Left colon (tissue), 2 donors: ENCODE data around the gene ERBB4. TPM values are rescaled to one million over a fixed set of nuclear protein-coding genes. Genes with fewer than 3 reads are reported as not detected.
"Not testable (repeated sequence)": the region's sequence is repeated elsewhere in the genome, so short reads cannot be mapped to it uniquely, and the experiment has no call there.

Experiments
- ATAC-seq: fragments of 200-7000 bp; cut with Tn5 transposase; one replicate; pipeline ENCODE4 v1.9.1; 2020; ENCODE audit warnings: mild to moderate bottlenecking, moderate library complexity
- DNase-seq, 2 donors: peaks; one replicate each; pipeline ENCODE4 v3.0.0-alpha.2; 2020
- intact Hi-C, 2 donors: fragments of 100-400 bp; cut with DNase I in 1 of 2; cut with micrococcal nuclease in 1 of 2; formaldehyde crosslinking; loops; one replicate each; pipeline versions ENCODE4 v1.11.2 to v1.14.0; 2022; cut with DNase I, micrococcal nuclease
- total RNA-seq, 2 donors: library from RNA; stranded (reverse); fragmentation: NEBNext Ultra II Directional; extraction: Animal tissue kit (Norgen Biotek cat#: 25700); gene quantifications; one replicate each; pipeline ENCODE4 v1.2.1, GENCODE V29; 2021
- donor health status: DM: no; HTN: no; CAD: no.
- donor health status: DM: yes; HTN: yes; CAD: no.

The ERBB4 gene
- total RNA-seq, 2 donors from 2014 or later = 0.18 to 0.70 TPM

- intact Hi-C loops = no loop called here
- DNase-seq (no peak), ATAC-seq (no peak)
Observed at GRCh38 chr2:212530991-212531390, 7.6 kb downstream of the ERBB4 start.

GRCh38 chr2:212530373-212530772 lies 8.2 kb downstream of the ERBB4 start:
- ATAC-seq (no peak), DNase-seq (no peak)
- intact Hi-C loops = no loop called here

DNA sequence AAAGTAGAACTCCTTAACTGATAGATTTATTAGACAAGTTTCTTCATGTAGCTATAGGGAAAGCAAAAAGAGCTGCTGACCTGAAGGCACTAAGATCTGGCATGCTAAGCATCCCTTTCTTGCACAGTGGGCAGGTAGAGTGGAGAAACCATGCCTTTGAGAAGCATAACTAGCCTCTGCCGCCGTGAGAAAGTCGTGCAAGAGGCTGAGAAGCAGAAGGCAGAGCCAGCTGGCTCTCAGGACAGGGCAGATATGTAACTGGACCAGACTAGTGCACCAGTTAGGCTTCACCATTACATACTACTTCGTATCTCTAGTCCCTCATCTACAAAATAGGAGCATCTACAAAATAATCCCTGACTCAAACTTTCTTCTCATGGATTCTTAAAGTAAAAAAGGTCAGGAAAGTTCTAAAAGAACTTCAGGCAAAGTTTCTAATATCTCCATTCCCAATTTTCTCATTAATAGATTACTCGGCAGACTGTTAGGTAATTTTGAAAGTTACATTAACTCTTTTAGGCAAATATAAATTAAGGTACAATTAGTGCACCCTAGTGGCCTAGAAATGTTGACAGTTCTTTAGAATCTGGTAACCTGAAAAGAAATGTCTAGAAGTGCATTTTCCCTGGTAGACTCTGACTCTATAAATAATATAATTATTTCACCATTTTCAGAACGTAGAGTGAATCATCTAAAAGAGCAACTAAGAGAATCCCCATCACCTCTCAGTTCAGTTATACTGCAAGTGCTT lies 10.3 kb downstream of the ERBB4 start:
- intact Hi-C loops = no loop called here
- DNase-seq (no peak), ATAC-seq (no peak)

DNA sequence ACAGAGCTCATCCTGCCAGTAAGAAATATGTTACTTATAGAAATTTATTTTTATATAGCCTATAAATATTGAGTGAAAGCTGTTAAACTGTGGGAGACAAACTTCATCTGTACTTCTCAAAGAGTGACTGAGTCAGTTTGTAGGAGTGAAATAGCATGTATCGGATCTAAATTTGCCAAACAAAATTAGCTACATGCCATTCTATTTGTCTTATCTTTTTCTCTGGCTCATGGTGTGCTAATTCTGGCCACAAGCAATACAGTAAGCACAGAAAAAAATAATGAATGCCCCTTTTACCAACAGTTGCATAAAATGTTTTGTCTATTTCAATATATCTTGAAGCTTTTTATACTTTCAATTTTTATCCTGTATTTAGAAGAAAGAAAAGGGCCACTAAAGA lies 12.5 kb downstream of the ERBB4 start:
- DNase-seq (no peak), ATAC-seq (no peak)
- intact Hi-C loops = no loop called here

- ATAC-seq (no peak), DNase-seq (no peak)
- intact Hi-C loops = no loop called here
Observed at GRCh38 chr2:212523756-212524155, 14.8 kb downstream of the ERBB4 start.

DNA sequence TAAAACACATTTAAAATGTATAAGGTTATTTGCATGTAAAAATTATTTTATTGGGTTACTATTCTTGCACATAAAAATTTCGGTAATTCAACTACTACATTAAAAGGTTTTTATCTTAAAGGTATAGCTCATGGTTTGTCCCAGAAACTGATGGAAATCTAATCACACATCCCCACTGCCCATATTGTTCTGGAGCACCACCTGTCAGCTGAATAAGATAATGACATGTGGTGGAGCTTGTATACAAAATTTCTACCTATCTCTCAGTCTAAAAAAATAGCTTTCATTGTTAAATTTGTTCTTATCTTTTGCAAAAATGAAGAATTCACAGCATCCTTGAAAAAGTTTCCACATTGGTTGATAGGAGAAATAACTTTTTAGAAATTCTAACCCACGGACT lies 18.3 kb downstream of the ERBB4 start:
- ATAC-seq (no peak), DNase-seq (no peak)
- intact Hi-C loops = no loop called here

DNA sequence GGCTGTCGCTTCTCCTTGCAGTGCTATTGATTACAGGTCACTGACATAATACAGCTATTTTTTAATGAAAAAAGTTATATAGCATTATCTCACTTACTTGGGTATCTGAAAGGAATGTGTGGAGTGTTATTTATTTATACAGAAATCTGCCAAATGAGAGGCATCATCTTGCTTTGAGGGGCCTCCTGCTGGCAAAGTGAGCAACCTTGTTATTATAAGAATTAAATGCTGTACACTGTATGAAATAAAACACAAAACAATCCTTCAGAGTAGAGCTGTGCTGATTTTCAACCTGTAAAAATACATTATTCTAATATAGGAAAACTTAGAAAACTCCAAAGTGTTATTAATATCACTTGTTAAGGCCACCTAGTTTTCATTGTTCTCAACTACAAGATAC lies 20.9 kb downstream of the ERBB4 start:
- intact Hi-C loops = no loop called here
- DNase-seq (no peak), ATAC-seq (no peak)

GRCh38 chr2:212505586-212505985 lies 33.0 kb downstream of the ERBB4 start:
- intact Hi-C loops = no loop called here
- DNase-seq (no peak), ATAC-seq (no peak)

DNA sequence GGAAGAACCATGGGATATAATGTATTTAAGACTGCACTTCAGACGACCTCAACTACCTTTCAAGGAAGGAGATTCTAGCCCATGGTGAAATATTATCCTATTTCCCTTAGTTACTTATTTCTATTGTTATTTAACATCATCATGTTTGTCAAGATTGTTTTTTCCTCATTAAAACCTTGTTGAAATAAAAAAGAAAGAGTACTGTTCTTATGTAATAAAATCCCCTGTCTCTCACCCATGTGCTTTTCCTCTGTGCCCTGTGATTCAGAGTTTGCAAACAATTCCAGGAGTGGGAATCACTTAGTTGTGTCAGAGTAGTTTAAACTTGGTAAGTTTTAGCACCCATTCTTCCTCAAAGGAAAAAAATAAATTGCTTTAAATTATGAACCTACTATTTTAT lies 43.6 kb downstream of the ERBB4 start:
- ATAC-seq (no peak), DNase-seq (no peak)
- intact Hi-C loops = no loop called here

- ATAC-seq = no peak
- intact Hi-C loops = no loop called here
- DNase-seq = no peak
Observed at GRCh38 chr2:212494418-212495020, 44.1 kb downstream of the ERBB4 start.

DNA sequence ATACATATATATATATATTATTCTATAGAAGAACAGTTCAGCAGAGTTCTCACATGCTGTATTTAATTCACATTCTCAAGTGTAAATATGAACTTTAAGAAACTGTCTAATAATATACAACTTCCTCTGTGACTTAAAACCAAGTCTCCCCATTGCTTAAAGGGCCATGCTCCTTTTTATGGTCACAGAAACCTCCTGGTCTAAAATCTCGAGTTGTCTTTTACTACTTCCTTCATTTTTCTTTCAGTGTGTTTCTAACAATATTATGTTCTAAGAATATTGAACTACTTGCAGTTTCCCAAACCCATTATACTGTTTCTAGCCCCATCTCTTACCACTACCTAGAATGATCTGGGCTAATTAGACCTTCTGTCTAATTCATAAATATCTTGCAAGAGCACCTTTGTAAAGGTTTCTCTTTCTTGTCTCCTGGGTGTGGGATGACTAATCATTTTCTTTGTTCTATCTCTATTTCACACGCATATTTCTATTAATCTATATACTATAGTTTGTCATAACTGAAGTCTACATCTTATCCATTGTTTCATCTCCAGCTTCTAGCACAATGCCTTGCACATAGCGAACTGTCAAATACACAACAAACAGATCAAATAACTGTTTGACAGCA lies 48.8 kb downstream of the ERBB4 start:
- intact Hi-C loops = no loop called here
- no peak for DNase-seq
- ATAC-seq = no peak

GRCh38 chr2:212488611-212489010 lies 50.0 kb downstream of the ERBB4 start:
- ATAC-seq (no peak), DNase-seq (no peak)
- intact Hi-C loops = no loop called here

DNA sequence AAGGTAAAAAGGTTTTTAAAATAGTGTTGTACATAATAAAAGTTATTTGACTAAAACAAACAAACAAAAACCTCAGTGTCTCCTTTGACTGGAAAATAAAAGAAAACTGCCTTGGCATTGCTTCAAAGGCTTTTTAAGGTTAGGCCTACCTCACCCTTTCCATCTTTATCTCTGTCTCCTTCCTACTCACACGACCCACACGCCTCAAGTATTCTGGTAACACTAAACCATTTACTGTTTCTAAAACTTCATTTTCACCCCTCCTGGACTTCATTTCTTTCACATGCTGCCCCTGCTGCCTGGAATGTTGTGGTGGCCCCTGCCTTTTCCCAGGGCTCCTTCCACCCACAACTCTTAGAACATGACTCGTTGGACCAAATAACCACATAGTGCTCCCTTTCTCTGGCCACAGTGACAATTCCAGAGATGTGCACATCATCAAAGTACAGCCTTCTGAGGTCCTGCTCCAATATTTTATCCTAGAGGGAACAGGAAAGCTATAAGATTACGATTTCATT lies 54.0 kb downstream of the ERBB4 start:
- intact Hi-C loops = no loop called here
- ATAC-seq (no peak), DNase-seq (no peak)

DNA sequence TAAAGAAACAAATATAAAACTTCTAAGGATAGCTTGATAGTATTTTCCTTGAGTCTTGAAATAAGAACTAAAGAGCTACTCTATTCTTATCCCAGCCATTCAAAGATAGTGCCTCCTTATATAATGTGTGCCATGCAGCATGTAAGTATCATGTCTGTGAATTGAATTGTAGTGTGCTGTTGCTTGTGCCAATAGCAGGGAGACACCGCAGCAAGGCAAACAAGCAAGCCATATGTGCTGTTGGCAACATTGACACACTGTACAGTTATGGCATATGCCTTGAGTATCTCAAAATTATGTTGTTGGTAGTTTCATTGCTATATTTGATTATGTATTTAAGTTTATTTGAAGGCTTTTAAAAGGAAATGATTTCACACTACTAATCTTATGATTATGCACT lies 58.2 kb downstream of the ERBB4 start:
- no peak for ATAC-seq
- intact Hi-C loops = no loop called here
- no peak for DNase-seq

- intact Hi-C loops = no loop called here
Observed at GRCh38 chr2:212477571-212477970, 61.0 kb downstream of the ERBB4 start.

GRCh38 chr2:212473211-212473610 lies 65.4 kb downstream of the ERBB4 start:
- intact Hi-C loops = no loop called here
- DNase-seq (no peak), ATAC-seq (no peak)

More at GRCh38 chr2:212477571-212477970, 61.0 kb downstream of the ERBB4 start:
- DNase-seq (no peak), ATAC-seq (no peak)

GRCh38 chr2:212467551-212467950 lies 71.1 kb downstream of the ERBB4 start:
- intact Hi-C loops, DNase-seq, ATAC-seq: not testable (repeated sequence)

DNA sequence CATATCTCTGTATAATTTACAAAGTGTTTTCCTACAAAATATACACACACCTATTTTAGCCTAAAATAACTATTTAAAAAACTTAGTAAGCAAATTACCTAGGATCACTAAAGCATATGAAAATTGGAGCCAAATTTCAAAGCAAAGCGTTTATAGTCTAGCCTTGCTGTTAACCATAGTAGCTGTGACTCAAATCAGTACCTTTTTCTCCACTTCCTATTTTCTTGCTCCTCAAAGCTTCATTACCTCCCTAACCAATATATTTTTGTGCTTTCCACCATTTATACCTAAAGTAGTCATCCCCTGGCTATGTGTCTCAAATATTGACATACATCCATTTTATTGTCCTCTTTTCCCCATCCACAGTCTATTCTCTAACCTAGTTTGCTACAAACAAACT lies 73.1 kb downstream of the ERBB4 start:
- ATAC-seq (no peak), DNase-seq (no peak)
- intact Hi-C loops = no loop called here

GRCh38 chr2:212461708-212462107 lies 76.9 kb downstream of the ERBB4 start:
- intact Hi-C loops, ATAC-seq, DNase-seq: not testable (repeated sequence)

GRCh38 chr2:212454149-212454548 lies 84.5 kb downstream of the ERBB4 start:
- DNase-seq (no peak), ATAC-seq (no peak)
- intact Hi-C loops = no loop called here
